Measurements from ENCODE around the gene YBEY.
"Not testable (repeated sequence)": the region's sequence is repeated elsewhere in the genome, so short reads cannot be mapped to it uniquely, and the experiment has no call there.

YBEY gene

DNA sequence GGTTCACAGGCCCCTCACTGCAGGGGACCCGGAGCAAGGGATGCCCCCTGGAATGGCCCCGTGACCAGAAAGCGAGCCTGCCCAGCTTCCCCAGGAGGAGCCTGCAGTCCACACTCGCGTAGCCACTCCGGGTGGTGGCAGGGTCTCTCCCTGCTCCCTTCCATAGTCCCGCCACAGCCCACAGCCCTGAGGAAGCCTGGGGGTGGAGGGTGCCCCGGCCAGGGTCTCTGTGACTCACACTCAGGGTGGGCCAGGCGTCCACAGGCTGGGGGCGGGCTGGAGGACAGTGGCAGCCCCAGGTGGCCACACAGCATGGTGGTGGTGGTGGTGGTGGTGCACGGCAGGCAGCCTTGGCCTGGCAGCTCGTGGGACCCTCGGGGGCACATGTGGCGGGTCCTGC, 15.6 kb downstream of the YBEY start:
- no peak for DNase-seq (ENCODE audit: low spot score)

DNA sequence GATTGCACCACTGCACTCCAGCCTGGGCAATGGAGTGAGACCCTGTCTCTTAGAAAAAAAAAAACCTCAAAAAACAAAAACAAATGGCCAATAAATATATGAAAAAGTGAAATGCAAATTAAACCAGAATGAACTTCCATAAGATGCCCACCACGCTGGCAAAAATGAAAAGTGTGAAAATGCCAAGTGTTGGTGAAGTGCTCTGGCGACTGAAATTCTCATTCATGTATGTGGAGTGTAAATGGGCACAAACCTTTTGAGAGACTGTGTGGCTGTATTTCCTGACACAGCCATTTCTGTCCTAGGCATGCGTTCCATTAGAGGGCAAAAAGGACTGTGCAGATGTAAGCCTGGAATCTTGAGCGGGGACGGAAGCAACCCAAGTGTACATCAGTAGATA, 18.3 kb downstream of the YBEY start:
- no peak for DNase-seq (ENCODE audit: low spot score)

DNA sequence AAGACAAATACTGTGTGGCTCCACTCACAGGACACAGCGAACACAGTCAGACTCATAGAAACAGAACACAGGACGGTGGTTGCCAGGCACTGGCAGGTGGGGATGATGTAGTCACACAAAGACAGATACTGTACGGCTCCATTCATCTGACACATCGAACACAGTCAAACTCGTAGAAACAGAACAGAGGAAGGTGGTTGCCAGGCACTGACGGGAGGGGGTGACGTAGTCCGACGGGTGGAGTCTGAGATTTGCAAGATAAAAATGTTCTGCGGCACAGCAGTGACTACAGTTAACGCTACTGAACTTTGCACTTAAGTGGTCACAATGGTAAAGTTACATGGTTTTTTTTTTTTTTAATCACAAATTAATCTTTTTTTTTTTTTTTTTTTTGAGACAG, 18.8 kb downstream of the YBEY start:
- no peak for DNase-seq (ENCODE audit: low spot score)

DNA sequence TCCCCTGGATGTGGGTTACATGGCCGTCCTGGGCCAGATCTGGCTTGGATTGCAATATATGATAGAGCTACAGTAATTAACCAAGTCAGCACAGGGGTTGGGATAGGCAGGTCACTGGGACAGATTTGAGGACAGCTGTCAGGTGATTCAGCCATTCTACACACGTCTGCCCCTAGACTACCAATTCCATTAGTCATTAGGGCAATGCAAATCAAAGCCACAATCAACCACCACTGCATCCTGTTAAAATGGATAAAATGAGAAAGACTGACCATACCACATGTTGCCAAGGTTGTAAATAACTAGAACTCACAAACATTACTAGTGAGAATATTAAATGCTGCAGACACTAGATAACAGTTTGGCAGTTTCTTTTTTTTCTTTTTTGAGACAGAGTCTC, 21.5 kb downstream of the YBEY start:
- DNase-seq (ENCODE audit: low spot score), result no peak

DNA sequence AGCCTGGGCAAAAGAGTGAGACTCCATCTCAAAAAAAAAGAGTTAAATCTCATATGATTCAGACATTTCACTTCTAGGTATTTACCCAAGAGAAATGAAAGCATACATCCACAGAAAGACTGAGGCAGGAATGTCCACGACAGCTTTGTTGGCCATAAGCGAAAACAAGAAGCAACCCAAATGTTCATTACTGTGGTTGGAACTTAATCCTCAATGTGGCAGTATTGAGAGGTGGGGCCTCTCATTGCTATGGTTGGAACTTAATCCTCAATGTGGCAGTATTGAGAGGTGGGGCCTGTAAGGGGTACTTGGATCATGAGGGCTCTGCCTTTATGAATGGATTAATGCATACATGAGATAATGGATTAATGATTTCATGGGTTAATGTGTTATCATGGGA, 22.3 kb downstream of the YBEY start:
- no peak for DNase-seq (ENCODE audit: low spot score)

DNA sequence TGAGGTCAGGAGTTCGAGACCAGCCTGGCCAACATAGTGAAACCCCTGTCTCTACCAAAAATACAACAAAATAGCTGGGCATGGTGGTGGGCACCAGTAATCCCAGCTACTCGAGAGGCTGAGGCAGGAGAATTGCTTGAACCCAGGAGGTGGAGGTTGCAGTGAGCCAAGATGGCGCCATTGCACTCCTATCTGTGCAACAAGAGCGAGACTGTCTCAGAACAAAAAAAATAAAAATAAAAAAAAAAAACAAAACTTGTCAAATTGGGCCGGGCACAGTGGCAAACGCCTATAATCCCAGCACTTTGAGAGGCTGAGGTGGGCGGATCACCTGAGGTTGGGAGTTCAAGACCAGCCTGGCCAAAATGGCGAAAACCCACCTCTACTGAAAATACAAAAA, 24.1 kb downstream of the YBEY start:
- not testable (repeated sequence) for DNase-seq (ENCODE audit: low spot score)

DNA sequence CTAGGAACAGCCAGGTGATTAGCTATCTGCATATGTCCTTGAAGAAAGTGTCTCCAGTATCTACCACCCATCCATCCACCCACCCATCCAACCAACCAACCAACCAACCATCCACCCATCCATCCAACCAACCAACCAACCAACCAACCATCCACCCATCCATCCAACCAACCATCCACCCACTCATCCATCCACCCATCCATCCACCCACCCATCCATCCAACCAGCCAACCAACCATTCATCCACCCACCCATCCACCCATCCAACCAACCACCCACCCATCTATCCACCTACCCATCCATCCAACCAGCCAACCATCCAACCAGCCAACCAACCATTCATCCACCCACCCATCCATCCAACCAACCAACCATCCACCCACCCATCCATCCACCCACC, 25.4 kb downstream of the YBEY start:
- DNase-seq (ENCODE audit: low spot score), result no peak

DNA sequence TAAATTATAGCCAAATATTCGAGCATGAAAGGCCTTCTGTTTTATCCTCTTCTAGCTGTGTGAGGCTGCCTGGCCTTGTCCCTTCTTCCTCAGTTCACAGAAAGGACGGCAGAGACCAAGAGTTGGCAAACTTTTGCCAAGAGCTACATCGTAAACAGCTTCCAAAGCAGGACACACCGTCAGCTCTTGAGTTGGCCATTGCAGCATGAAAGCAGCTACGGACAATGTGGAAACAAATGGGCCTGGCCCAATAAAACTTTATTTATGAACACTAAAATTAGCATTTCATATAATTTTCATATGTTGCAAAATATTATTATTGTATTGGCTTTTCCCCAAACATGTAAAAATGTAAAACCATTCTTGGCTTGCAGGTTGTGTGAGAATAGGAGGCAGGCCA, 26.8 kb downstream of the YBEY start:
- no peak for DNase-seq (ENCODE audit: low spot score)

DNA sequence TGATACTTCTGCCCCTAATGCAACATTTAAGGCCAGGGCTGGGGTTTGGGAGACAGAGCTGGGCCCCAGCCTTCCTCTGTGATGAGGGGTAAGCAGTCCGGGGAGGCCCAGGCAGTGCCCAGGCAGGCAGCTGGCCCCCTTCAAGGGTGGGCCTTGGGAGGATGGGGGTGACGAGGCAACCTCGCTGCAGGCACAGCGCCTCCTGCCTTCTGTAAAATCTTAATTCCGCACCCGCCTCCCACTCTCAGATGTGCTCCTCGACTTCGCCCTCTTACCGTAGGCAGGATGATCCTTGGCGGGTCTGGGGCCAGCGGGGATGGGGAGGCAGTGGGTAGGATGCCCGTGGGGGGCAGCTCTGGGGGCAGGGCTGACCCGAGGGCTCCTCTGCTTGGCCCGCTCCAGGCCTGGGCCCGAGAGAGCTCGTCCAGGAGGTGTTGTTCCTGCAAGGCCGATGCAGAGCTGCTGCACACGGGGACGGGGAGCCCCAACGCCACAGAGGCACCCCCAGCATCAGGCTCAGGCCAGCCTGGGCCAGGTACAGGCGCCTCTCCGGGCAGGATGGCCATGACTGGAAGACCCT, 28.4 kb downstream of the YBEY start:
- no peak for DNase-seq (ENCODE audit: low spot score)

DNA sequence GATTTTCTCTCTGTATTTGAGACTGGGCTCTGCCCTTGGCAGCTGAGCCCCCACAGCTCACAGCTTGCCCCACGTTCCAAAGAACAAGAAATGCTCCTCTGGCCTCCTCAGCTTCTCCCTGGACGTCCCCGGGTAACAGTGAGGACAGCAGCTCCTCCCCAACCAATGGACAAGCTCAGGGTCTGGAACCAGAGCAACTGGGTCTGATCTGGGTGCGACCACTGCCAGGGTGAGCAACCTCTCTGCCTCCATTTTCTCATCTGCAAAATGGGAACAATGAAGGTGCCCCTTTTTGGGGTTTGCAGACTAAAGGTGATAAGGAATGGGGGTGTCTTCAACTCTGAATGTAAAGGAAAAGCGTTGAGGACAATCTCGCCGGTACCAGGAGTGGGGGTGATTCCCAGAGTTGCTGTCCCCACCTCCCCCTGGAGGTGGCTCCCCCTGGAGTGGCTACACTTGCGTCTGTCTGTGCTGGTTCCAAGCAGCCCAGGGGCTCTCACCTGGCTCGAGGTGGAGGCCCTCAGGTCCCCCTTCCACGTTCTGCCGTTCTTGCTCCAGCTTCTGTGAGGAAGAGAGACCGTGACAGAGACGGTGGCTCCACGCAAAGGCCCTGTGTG, 30.7 kb downstream of the YBEY start:
- DNase-seq (ENCODE audit: low spot score), result no peak

DNA sequence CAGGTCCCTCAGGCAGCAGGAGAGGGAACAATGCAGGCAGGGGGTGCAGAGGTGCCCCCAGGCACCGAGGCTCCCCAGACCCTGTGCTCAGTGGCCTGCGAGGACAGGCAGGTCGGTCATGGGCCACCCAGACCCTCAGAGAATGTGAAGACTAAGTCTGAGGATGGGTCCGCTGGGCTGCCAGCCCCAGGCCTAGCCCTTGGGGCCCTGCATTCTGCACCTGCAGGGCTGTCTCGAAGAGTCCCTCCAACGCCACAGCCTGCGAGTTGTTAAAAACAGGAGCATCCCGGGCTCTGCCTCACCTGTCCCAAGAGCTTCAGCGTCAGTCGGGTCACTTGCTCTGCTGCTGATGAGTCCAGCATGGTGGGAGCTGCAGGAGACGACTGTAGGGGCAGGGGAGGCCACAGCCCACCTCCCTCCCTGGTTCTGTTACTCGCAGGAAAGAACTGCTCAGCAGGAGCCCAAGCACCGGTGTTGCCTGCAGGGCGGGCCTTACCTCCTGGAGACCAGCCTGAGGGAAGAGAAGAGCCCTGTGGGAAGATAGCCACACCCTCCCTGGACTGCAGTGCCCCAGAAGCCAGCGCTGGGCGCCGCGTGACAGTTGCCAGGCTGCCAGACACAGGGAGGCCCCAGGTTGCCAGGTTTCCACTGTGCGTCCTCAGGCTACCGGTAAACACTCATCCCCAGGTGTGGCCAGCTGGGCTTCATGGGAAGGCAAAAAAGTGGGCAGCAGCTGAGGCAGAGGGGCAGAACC, 31.7 kb downstream of the YBEY start:
- DNase-seq (ENCODE audit: low spot score), result no peak

DNA sequence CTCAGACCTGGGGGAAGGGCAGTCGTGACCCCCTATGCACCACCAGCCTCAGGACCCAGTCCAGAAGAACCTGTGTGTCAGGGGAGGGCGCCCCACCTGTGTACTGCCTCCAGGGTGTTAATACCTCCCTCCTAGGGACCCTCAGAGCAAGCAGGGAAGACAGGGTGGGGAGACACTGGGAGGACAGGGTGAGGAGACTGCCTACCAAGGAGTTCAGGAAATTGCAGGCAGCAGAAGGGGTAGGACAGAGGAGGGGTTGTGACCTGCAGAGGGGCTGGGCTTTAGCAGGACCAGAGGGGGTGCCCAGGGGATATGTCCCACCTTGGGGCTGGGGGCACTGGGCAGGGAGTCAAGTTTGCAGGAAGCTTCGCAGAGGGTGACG, 32.3 kb downstream of the YBEY start:
- DNase-seq (ENCODE audit: low spot score), result no peak

DNA sequence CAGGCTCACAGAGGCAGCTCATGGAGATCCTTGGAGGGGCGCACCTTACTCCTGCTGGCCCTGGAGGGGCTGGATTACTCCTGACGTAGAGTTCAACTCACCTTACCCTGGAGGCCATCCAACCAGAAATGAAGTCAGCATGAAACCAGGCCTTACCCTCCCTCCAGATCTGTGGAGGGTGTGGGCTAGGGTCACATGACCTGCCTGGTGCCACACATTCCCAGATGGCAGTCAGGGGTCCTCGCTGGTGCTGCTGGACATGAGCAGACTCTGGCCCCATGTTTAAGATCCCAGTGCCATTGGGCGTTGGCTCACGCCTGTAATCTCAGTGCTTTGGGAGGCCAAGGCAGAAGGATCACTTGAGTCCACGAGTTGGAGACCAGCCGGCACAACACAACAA, 33.0 kb downstream of the YBEY start:
- DNase-seq (ENCODE audit: low spot score), result no peak

DNA sequence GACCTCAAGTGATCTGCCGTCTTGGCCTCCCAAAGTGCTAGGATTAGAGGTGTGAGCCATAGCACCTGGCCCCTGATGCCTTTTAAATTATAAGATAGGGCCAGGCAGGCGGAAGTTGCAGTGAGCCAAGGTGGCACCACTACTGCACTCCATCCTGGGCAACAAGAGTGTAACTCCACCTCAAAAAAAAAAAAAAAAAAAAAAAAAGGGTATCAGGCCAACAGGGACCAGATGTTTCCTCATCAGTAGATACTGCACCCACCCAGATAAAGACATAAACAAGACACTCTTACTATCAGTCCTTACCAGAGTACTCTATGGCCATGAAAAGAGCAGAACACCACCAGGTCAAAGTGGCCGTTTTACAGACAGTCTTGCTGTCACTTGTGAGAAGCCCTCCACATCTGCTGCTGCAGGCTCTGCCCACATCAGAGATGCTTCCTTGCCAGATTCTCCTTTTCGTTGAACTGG, 34.2 kb downstream of the YBEY start:
- DNase-seq (ENCODE audit: low spot score), result peak; percentile 37

DNA sequence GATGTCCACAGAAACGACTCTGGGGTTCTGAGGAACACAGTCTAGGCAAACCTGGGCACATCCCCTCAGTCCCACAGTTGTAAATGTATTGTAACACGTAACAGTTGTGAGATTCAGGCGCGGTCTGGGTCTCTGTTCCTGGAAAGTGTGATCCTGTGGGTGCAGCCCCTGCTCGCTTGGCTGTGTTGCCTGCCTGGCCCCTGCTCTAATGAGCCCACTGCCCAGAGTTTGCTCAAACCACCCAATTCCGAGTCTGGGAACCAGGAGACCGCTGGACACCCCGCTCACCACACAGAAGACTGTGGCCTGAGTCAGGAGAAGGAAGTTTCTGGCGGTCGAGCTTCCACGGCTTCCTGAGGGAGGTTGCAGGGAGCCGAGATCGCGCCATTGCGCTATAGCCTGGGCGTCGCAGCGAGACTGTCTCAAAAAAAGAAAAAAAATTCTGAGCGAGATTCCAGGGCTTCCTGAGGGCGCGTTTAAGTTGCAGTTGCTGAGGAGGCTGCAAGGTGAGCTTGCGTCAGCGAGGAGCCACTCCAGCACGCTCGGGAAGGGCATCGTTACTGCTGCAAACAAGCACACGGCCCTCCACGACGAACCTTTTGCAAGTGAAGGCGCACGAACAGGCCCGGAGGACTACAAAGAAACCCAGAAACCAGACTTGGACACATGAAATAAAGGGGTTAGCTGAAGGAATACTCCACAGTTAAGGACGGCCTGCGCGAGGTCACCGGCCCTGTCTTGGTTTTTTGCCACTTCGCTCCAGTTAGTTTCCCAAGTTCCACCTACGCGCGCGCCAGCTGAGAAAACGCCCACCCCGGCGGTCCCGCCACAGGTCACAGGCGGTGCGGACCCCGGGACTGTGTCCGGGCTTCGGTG, 36.4 kb downstream of the YBEY start:
- DNase-seq (ENCODE audit: low spot score), result no peak

DNA sequence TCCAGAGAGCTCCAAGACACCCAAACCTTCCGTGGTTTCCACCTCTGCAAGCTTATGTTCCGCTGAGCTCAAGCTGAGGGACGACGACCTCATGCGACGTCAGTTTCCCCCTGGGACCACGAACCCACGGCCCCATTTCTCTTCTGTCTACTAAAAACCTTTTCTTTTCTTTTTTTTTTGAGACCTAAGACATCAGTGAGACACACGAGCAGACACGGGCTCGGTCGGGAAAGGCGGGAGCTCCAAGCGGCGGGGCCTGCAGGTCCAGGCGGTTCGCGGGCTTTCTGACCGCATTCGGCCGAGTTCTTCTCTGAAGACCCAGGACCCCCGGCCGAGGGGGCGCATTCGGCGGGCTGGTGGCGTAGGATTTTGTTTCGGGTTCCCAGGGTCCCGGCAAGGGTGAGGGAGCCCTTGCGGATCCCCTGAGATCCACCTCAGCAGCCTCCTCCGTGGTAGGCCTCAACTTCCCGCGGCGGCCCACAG, 37.1 kb downstream of the YBEY start:
- no peak for DNase-seq (ENCODE audit: low spot score)

DNA sequence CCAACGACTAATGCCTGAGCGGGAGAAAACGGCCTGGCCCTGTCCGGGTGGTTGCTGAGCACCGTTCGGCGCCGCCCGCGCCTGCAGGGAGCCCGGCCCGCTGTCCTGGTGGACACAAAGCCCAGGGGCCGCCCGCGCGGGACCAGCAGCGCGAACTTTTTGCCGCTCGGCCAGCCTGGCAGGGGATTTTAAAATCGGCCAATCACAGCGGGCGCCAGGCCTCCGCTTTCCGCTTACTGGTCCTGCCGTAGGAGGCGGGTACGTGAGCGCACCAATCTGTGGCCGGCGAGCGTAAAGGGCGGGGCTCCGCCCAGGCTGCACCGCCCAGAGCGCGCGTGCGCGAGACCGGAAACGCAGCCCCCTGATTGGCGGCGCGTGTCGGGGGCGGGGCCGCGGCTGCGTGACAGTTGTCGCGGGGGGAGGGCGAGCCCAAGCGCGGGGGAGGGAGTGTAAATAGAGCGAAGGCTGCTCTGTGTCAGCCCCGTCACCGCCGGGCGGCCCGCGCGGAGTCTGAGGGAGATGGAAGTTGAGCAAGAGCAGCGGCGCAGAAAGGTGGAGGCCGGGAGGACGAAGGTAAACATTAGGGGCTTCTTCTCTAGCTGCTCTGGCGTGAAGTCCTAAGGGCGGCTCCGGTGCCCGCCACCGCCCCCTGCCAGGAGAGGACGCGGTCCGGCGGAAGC, 37.7 kb downstream of the YBEY start, which contains the start of the genes C21orf58 and PCNT:
Gene C21orf58, minus strand, starts transcription at position 161 of the 680 bp plus-strand sequence. CDS start 1,132 bp downstream, outside the sequence.
Gene PCNT, plus strand, starts transcription at position 447 of the 680 bp plus-strand sequence. Its CDS starts 73 bp downstream, at position 520.
- peak; percentile 96 for DNase-seq (ENCODE audit: low spot score)

DNA sequence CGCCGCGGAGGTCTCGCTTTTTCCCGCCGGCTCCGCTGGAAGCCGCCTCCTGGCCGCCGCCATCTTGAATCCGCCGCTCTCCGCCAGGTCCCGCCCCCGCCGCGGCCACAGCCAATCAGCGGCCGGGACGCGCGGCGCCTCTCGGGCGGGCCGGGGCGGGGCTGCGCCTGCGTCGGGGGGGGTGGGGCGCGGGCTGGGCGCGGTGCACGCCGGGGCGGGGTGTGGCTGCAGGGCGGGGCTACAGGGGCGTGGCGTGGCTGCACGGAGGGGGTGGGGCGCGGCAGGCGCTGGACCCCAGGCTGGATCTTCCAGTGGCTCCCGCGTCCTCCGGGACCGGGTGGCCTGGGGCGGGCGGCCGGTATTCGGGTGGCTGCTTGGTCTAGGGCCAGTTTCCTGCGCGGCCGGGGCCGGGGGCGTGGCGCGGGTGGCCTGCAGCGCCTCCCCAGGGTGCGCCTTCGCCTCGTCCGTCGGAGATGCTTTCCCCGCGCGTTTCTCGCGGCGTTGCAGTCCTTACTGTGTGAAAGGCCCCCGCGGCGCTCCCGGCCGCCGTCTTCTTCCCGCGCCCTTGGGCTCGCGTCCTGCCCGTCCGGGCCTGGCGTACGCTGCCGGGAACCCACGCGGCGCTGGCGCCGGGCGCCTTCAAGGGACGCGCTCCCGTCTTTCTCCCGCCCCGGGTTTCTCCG, 38.4 kb downstream of the YBEY start:
- DNase-seq (ENCODE audit: low spot score), result peak; percentile 79

DNA sequence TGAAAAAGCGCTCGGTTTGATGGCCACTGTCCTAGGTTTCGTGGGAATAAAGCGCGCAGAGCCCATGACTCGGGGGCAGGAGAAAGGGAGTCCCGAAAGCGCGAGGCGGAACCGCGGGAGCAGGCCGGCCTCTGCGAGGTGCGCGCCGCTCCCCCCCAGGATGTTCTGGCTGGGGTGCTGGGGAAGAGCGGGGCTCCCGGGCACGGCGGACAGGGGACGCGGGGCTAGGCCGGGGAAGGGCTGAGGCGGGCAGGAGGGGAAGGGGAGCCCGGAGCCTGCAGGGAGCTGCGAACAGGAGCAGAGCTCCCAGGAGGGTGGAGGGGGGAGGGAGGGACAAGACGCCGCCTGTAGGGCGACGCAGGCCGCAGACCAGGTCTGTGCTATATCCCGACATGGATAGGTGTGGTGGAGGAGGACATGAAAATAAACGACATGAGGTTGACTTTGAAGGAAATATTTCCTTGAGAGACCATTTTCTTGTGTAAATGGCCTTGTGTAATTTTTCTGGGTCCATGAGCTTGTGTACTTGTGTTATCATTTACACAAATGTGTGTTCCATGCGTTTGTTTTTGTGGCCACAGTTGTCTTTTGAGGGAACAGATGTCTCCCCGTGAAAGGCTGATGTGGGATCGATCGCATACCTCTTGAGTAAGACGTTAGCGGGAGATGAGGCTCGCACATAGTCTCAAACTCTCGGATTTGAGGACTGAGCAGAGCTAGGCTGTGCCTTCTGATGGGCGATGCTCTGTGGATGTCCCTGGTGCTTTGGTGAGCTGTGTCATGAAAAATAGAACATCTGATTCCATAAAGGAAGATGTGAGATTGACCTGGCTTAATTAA, 39.2 kb downstream of the YBEY start:
- peak; percentile 68 for DNase-seq (ENCODE audit: low spot score)
